Vagina (tissue), 2 donors: ENCODE data around the gene AGPAT3. TPM values are rescaled to one million over a fixed set of nuclear protein-coding genes. Genes with fewer than 3 reads are reported as not detected.

Source experiments
- DNase-seq, 2 donors: peaks; one replicate each; pipeline ENCODE4 v3.0.0-alpha.2; 2017; ENCODE audit errors: extremely low spot score in 2 of 2
- H3K27ac ChIP-seq: fragments of 200-600 bp; sonication (generic); one replicate; pipeline ENCODE4 v1.5.1; 2019
- H3K27me3 ChIP-seq: fragments of 200-600 bp; sonication (generic); one replicate; pipeline ENCODE4 v1.5.1; 2019
- H3K36me3 ChIP-seq, 2 donors: fragments of 200-600 bp; sonication (generic); one replicate each; pipeline ENCODE4 v1.5.1; 2017 to 2019
- H3K4me1 ChIP-seq: fragments of 200-600 bp; sonication (generic); one replicate; pipeline ENCODE4 v1.5.1; 2019
- H3K4me3 ChIP-seq, 2 donors: fragments of 200-600 bp; sonication (generic); 1 replicate in 1 of 2; 2 replicates in 1 of 2; pipeline ENCODE4 v1.5.1; 2016 to 2019
- H3K9me3 ChIP-seq: fragments of 200-600 bp; sonication (generic); one replicate; pipeline ENCODE4 v1.5.1; 2019
- POLR2A ChIP-seq, 2 donors: fragments of 450-650 bp; IDR thresholded peaks; one replicate each; pipeline ENCODE4 v1.6.1; 2017; ENCODE audit warnings: antibody characterized with exemption in 2 of 2, mild to moderate bottlenecking in 2 of 2, moderate library complexity in 2 of 2
- POLR2AphosphoS5 ChIP-seq, 2 donors: sonication (generic); formaldehyde crosslinking; IDR thresholded peaks; one replicate each; pipeline ENCODE4 v1.9.0; 2017; ENCODE audit warnings: antibody characterized with exemption in 2 of 2, mild to moderate bottlenecking in 2 of 2, low read depth in 1 of 2; ENCODE audit not compliant: insufficient read depth in 1 of 2
- intact Hi-C: fragments of 100-400 bp; cut with DNase I; formaldehyde crosslinking; loops from one replicate; pipeline ENCODE4 v1.15.1; 2023
- total RNA-seq: library from RNA; depleted of rRNA; stranded (reverse); fragments of >200 nt; gene quantifications from one replicate; pipeline ENCODE4 v1.2.3, GENCODE V29; 2016
- TF ChIP-seq, protein P1 (sequence below), 3 experiments: fragments of 450-650 bp in 2 of 3; fragments of 200-600 bp in 1 of 3; sonication (generic) in 1 of 3; IDR thresholded peaks; one replicate each; pipeline ENCODE4 v1.5.1; 2017 to 2019; ENCODE audit warnings: antibody characterized with exemption in 3 of 3, mild to moderate bottlenecking in 2 of 3, moderate library complexity in 2 of 3

The AGPAT3 gene
- total RNA-seq, 1 donor from 2014 or later = 34.4 TPM

GRCh38 chr21:43985690-43986251 is 120.7 kb downstream of the AGPAT3 start:
- Histone ChIP-seq H3K4me3 (no peak overlapping the region), H3K4me1 (peaks cover 16% of the 10 kb centered on the region), H3K27me3 (no peaks in the 10 kb centered on the region), H3K27ac (no peak overlapping the region), H3K36me3 (peaks cover 0 to 20% of the 10 kb centered on the region in 2 donors), H3K9me3 (no peaks in the 10 kb centered on the region)
- no peak for TF ChIP-seq POLR2A (IDR thresholded peaks at IDR 0.05)
- peak in 1 of 2 donors; percentile 16 for TF ChIP-seq POLR2AphosphoS5 (IDR thresholded peaks at IDR 0.05; ENCODE audit: insufficient read depth in 1 of 2, low read depth in 1 of 2)
- TF ChIP-seq, protein P1, sequence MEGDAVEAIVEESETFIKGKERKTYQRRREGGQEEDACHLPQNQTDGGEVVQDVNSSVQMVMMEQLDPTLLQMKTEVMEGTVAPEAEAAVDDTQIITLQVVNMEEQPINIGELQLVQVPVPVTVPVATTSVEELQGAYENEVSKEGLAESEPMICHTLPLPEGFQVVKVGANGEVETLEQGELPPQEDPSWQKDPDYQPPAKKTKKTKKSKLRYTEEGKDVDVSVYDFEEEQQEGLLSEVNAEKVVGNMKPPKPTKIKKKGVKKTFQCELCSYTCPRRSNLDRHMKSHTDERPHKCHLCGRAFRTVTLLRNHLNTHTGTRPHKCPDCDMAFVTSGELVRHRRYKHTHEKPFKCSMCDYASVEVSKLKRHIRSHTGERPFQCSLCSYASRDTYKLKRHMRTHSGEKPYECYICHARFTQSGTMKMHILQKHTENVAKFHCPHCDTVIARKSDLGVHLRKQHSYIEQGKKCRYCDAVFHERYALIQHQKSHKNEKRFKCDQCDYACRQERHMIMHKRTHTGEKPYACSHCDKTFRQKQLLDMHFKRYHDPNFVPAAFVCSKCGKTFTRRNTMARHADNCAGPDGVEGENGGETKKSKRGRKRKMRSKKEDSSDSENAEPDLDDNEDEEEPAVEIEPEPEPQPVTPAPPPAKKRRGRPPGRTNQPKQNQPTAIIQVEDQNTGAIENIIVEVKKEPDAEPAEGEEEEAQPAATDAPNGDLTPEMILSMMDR (IDR thresholded peaks at IDR 0.05) = no peak
- no peak for DNase-seq
- intact Hi-C loops = no loop called here

GRCh38 chr21:43986544-43987451 is 121.8 kb downstream of the AGPAT3 start:
- no peak for DNase-seq
- TF ChIP-seq POLR2A (IDR thresholded peaks at IDR 0.05) (no peak), POLR2AphosphoS5 (IDR thresholded peaks at IDR 0.05; ENCODE audit: insufficient read depth in 1 of 2, low read depth in 1 of 2) (no peak)
- TF ChIP-seq, protein P1 (IDR thresholded peaks at IDR 0.05) = no peak
- H3K27ac ChIP-seq = no peak overlapping the region
- intact Hi-C loops = no loop called here
- H3K9me3 ChIP-seq = no peaks in the 10 kb centered on the region
- peaks cover 0 to 12% of the 10 kb centered on the region in 2 donors for H3K36me3 ChIP-seq
- H3K4me1 ChIP-seq = peaks cover 16% of the 10 kb centered on the region
- no peaks in the 10 kb centered on the region for H3K27me3 ChIP-seq
- H3K4me3 ChIP-seq = no peak overlapping the region

DNA sequence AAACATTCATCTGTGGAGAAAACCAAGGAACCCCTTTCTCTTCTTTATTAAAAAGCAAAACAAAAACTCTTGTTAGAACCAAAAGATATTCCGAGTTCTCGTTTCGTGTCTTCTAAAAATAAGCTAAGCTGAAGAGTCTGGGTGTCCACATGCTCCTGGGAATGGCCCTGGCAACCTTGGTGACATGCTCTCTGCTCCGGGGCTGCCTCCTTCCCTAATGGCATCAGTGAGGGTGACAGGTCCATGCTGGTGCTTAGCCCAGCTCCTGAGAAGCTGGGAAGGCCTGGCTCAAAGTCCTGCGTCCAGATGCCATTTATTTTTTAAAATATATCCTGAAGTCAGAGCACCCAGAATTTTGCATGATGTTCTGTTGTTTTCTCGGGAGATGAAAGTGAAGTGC is 122.5 kb downstream of the AGPAT3 start:
- TF ChIP-seq POLR2AphosphoS5 (IDR thresholded peaks at IDR 0.05; ENCODE audit: insufficient read depth in 1 of 2, low read depth in 1 of 2) (no peak), POLR2A (IDR thresholded peaks at IDR 0.05) (no peak)
- TF ChIP-seq, protein P1 (IDR thresholded peaks at IDR 0.05) = no peak
- no peak for DNase-seq
- intact Hi-C loops = no loop called here
- peaks cover 16% of the 10 kb centered on the region for H3K4me1 ChIP-seq
- peaks cover 0 to 9% of the 10 kb centered on the region in 2 donors for H3K36me3 ChIP-seq
- no peak overlapping the region for H3K4me3 ChIP-seq
- H3K27ac ChIP-seq = no peak overlapping the region
- no peaks in the 10 kb centered on the region for H3K27me3 ChIP-seq
- no peaks in the 10 kb centered on the region for H3K9me3 ChIP-seq

- intact Hi-C loops = no loop called here
- no peak for DNase-seq
- TF ChIP-seq, protein P1 (IDR thresholded peaks at IDR 0.05) = no peak
- TF ChIP-seq POLR2AphosphoS5 (IDR thresholded peaks at IDR 0.05; ENCODE audit: insufficient read depth in 1 of 2, low read depth in 1 of 2) (no peak), POLR2A (IDR thresholded peaks at IDR 0.05) (no peak)
- Histone ChIP-seq H3K4me1 (peaks cover 16% of the 10 kb centered on the region), H3K4me3 (no peak overlapping the region), H3K27ac (no peak overlapping the region), H3K27me3 (no peaks in the 10 kb centered on the region), H3K36me3 (peaks cover 0 to 4% of the 10 kb centered on the region in 2 donors), H3K9me3 (no peaks in the 10 kb centered on the region)
These were observed 123.0 kb downstream of the AGPAT3 start for GRCh38 chr21:43988016-43988415.
